Effector memory CD8-positive, alpha-beta T cell (primary cell): ENCODE results near the gene MTCH1.

ENCODE experiments used
- ATAC-seq: fragments of 150-1000 bp; cut with Tn5 transposase; replicated peaks from 2 replicates; pipeline ENCODE4 v1.10.0; 2021; ENCODE audit warnings: mild to moderate bottlenecking, moderate library complexity
- DNase-seq, 3 experiments: peaks; one replicate each; pipeline ENCODE4 v3.0.0; 2021
- H3K27ac Mint-ChIP-seq, 2 donors: one replicate each; pipeline ENCODE4 v1.8.0; 2022; ENCODE audit warnings: mild to moderate bottlenecking in 2 of 2, mixed read lengths in 2 of 2, moderate library complexity in 2 of 2
- H3K27me3 Mint-ChIP-seq, 2 donors: one replicate each; pipeline ENCODE4 v1.8.0; 2022; ENCODE audit warnings: mixed read lengths in 2 of 2
- H3K36me3 Mint-ChIP-seq: one replicate; pipeline ENCODE4 v1.8.0; 2022; ENCODE audit warnings: mild to moderate bottlenecking, moderate library complexity, mixed read lengths; ENCODE audit not compliant: insufficient read depth
- H3K4me1 Mint-ChIP-seq, 2 donors: one replicate each; pipeline ENCODE4 v1.8.0; 2022; ENCODE audit warnings: low read depth in 2 of 2, mixed read lengths in 2 of 2
- H3K4me3 Mint-ChIP-seq, 2 donors: one replicate each; pipeline ENCODE4 v1.8.0; 2022; ENCODE audit warnings: mild to moderate bottlenecking in 2 of 2, mixed read lengths in 2 of 2, moderate library complexity in 2 of 2
- H3K9me3 Mint-ChIP-seq, 2 donors: one replicate each; pipeline ENCODE4 v1.8.0; 2022; ENCODE audit warnings: mixed read lengths in 2 of 2

MTCH1 gene

GRCh38 chr6:36967301-36967700 lies 18.7 kb downstream of the MTCH1 start:
- H3K27me3 Mint-ChIP-seq, result no peaks in the 10 kb centered on the region
- peaks cover 17 to 30% of the 10 kb centered on the region in 2 donors for H3K4me1 Mint-ChIP-seq
- ATAC-seq (no peak), DNase-seq (no peak)
- H3K27ac Mint-ChIP-seq, result peak overlapping the region; percentile 14 to 57
- H3K36me3 Mint-ChIP-seq, result peaks cover 70% of the 10 kb centered on the region
- no peaks in the 10 kb centered on the region for H3K9me3 Mint-ChIP-seq
- no peak overlapping the region for H3K4me3 Mint-ChIP-seq

- no peaks in the 10 kb centered on the region for H3K27me3 Mint-ChIP-seq
- peak overlapping the region; percentile 27 to 54 for H3K4me3 Mint-ChIP-seq
- H3K4me1 Mint-ChIP-seq, result peaks cover 17 to 33% of the 10 kb centered on the region in 2 donors
- H3K27ac Mint-ChIP-seq, result peak overlapping the region; percentile 52 to 87
- no peak for ATAC-seq
- H3K36me3 Mint-ChIP-seq, result peaks cover 47% of the 10 kb centered on the region
- no peak for DNase-seq
- no peaks in the 10 kb centered on the region for H3K9me3 Mint-ChIP-seq
Observed at GRCh38 chr6:36964908-36965307, 21.1 kb downstream of the MTCH1 start.

GRCh38 chr6:36964349-36964748 lies 21.6 kb downstream of the MTCH1 start:
- no peaks in the 10 kb centered on the region for H3K9me3 Mint-ChIP-seq
- peak overlapping the region; percentile 52 to 87 for H3K27ac Mint-ChIP-seq
- H3K4me1 Mint-ChIP-seq, result peaks cover 17 to 33% of the 10 kb centered on the region in 2 donors
- no peak for ATAC-seq
- no peaks in the 10 kb centered on the region for H3K27me3 Mint-ChIP-seq
- DNase-seq, result no peak
- H3K36me3 Mint-ChIP-seq, result peaks cover 41% of the 10 kb centered on the region
- peak overlapping the region; percentile 27 to 54 for H3K4me3 Mint-ChIP-seq

- H3K9me3 Mint-ChIP-seq, result no peaks in the 10 kb centered on the region
- H3K4me1 Mint-ChIP-seq, result peaks cover 17 to 33% of the 10 kb centered on the region in 2 donors
- H3K27ac Mint-ChIP-seq, result peak overlapping the region; percentile 52 to 87
- peak in 1 of 3 experiments; percentile 18 for DNase-seq
- peak; percentile 69 for ATAC-seq
- peak overlapping the region in 1 of 2 donors; percentile 63 for H3K4me3 Mint-ChIP-seq
- no peaks in the 10 kb centered on the region for H3K27me3 Mint-ChIP-seq
- peaks cover 36% of the 10 kb centered on the region for H3K36me3 Mint-ChIP-seq
Observed at GRCh38 chr6:36963451-36964290, 22.3 kb downstream of the MTCH1 start.

GRCh38 chr6:36962874-36963273 lies 23.1 kb downstream of the MTCH1 start:
- Mint-ChIP-seq H3K4me3 (peak overlapping the region in 1 of 2 donors; percentile 63), H3K27ac (peak overlapping the region; percentile 26 to 87), H3K27me3 (no peaks in the 10 kb centered on the region), H3K4me1 (peaks cover 17 to 33% of the 10 kb centered on the region in 2 donors), H3K9me3 (no peaks in the 10 kb centered on the region), H3K36me3 (peaks cover 28% of the 10 kb centered on the region)
- DNase-seq, result peak; percentile 57 to 61 (median 60)
- peak; percentile 61 for ATAC-seq

- DNase-seq, result no peak
- H3K27ac Mint-ChIP-seq, result peak overlapping the region in 1 of 2 donors; percentile 46
Observed at GRCh38 chr6:36961441-36962435, 24.3 kb downstream of the MTCH1 start.

GRCh38 chr6:36959555-36960250 lies 26.3 kb downstream of the MTCH1 start:
- H3K27me3 Mint-ChIP-seq, result no peaks in the 10 kb centered on the region
- peaks cover 29 to 42% of the 10 kb centered on the region in 2 donors for H3K4me1 Mint-ChIP-seq
- H3K4me3 Mint-ChIP-seq, result no peak overlapping the region
- peak overlapping the region in 1 of 2 donors; percentile 58 for H3K27ac Mint-ChIP-seq
- ATAC-seq (no peak), DNase-seq (no peak)
- H3K9me3 Mint-ChIP-seq, result no peaks in the 10 kb centered on the region
- H3K36me3 Mint-ChIP-seq, result peaks cover 7% of the 10 kb centered on the region

More at GRCh38 chr6:36961441-36962435, 24.3 kb downstream of the MTCH1 start:
- Mint-ChIP-seq H3K27me3 (no peaks in the 10 kb centered on the region), H3K9me3 (no peaks in the 10 kb centered on the region), H3K4me3 (no peak overlapping the region), H3K4me1 (peaks cover 17 to 33% of the 10 kb centered on the region in 2 donors), H3K36me3 (peaks cover 21% of the 10 kb centered on the region)
- no peak for ATAC-seq

- no peak overlapping the region for H3K27ac Mint-ChIP-seq
- ATAC-seq (no peak), DNase-seq (no peak)
- H3K9me3 Mint-ChIP-seq, result no peaks in the 10 kb centered on the region
- no peaks in the 10 kb centered on the region for H3K27me3 Mint-ChIP-seq
- no peak overlapping the region for H3K4me3 Mint-ChIP-seq
- peaks cover 31 to 42% of the 10 kb centered on the region in 2 donors for H3K4me1 Mint-ChIP-seq
- peaks cover 7% of the 10 kb centered on the region for H3K36me3 Mint-ChIP-seq
Observed at GRCh38 chr6:36958775-36959554, 27.0 kb downstream of the MTCH1 start.

- ATAC-seq, result no peak
- H3K4me1 Mint-ChIP-seq, result peaks cover 29 to 37% of the 10 kb centered on the region in 2 donors
- peak overlapping the region in 1 of 2 donors; percentile 69 for H3K27ac Mint-ChIP-seq
- peaks cover 7% of the 10 kb centered on the region for H3K36me3 Mint-ChIP-seq
- DNase-seq, result no peak
- no peaks in the 10 kb centered on the region for H3K9me3 Mint-ChIP-seq
- H3K4me3 Mint-ChIP-seq, result no peak overlapping the region
- no peaks in the 10 kb centered on the region for H3K27me3 Mint-ChIP-seq
Observed at GRCh38 chr6:36957773-36958271, 28.2 kb downstream of the MTCH1 start.

- DNase-seq, result no peak
- H3K27me3 Mint-ChIP-seq, result no peaks in the 10 kb centered on the region
- peaks cover 29 to 32% of the 10 kb centered on the region in 2 donors for H3K4me1 Mint-ChIP-seq
- H3K36me3 Mint-ChIP-seq, result peaks cover 2% of the 10 kb centered on the region
- peak overlapping the region; percentile 79 to 83 for H3K4me3 Mint-ChIP-seq
- no peak for ATAC-seq
- peak overlapping the region in 1 of 2 donors; percentile 44 for H3K27ac Mint-ChIP-seq
- no peaks in the 10 kb centered on the region for H3K9me3 Mint-ChIP-seq
Observed at GRCh38 chr6:36956446-36956820, 29.6 kb downstream of the MTCH1 start.

- ATAC-seq (peak; percentile 47), DNase-seq (no peak)
- Mint-ChIP-seq H3K27ac (peak overlapping the region; percentile 32 to 44), H3K9me3 (no peaks in the 10 kb centered on the region), H3K27me3 (no peaks in the 10 kb centered on the region), H3K36me3 (peaks cover 2% of the 10 kb centered on the region), H3K4me1 (peaks cover 29% of the 10 kb centered on the region in 2 donors), H3K4me3 (peak overlapping the region; percentile 79 to 83)
Observed at GRCh38 chr6:36955671-36956445, 30.1 kb downstream of the MTCH1 start.
